ENCODE results near the gene MTFR1L. TPM values are rescaled to one million over a fixed set of nuclear protein-coding genes. Genes with fewer than 3 reads are reported as not detected.
A peak's percentile ranks its signal among the peaks of the same experiment; 100 is the strongest.

MTFR1L gene
- total and polyA plus RNA-seq, 9 of the 15 experiments (the other 6 are each of a cell fraction or from before 2014, with no cell fraction given), result 41.4 to 98.5 (median 53.7) TPM

DNA sequence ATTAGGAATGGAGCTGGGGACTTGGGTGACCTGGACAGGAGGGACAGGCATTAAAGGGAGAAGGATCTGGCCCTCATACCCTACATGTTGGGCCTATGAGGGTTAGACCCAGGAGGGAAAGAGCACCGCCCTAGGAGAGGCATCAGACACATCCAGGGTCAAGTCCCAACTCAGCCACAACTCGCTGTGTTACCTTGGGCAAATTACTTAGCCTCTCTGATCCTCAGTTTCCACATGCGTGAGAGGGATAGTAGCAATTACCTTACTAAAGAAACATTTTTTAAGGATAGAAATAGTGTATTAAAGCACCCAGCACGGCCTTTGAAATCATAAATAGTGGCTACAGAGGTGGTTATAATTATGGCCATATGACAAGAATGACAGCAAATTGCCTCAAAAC, 39.9 kb upstream of the MTFR1L start (continued):
- TF ChIP-seq, protein P1, sequence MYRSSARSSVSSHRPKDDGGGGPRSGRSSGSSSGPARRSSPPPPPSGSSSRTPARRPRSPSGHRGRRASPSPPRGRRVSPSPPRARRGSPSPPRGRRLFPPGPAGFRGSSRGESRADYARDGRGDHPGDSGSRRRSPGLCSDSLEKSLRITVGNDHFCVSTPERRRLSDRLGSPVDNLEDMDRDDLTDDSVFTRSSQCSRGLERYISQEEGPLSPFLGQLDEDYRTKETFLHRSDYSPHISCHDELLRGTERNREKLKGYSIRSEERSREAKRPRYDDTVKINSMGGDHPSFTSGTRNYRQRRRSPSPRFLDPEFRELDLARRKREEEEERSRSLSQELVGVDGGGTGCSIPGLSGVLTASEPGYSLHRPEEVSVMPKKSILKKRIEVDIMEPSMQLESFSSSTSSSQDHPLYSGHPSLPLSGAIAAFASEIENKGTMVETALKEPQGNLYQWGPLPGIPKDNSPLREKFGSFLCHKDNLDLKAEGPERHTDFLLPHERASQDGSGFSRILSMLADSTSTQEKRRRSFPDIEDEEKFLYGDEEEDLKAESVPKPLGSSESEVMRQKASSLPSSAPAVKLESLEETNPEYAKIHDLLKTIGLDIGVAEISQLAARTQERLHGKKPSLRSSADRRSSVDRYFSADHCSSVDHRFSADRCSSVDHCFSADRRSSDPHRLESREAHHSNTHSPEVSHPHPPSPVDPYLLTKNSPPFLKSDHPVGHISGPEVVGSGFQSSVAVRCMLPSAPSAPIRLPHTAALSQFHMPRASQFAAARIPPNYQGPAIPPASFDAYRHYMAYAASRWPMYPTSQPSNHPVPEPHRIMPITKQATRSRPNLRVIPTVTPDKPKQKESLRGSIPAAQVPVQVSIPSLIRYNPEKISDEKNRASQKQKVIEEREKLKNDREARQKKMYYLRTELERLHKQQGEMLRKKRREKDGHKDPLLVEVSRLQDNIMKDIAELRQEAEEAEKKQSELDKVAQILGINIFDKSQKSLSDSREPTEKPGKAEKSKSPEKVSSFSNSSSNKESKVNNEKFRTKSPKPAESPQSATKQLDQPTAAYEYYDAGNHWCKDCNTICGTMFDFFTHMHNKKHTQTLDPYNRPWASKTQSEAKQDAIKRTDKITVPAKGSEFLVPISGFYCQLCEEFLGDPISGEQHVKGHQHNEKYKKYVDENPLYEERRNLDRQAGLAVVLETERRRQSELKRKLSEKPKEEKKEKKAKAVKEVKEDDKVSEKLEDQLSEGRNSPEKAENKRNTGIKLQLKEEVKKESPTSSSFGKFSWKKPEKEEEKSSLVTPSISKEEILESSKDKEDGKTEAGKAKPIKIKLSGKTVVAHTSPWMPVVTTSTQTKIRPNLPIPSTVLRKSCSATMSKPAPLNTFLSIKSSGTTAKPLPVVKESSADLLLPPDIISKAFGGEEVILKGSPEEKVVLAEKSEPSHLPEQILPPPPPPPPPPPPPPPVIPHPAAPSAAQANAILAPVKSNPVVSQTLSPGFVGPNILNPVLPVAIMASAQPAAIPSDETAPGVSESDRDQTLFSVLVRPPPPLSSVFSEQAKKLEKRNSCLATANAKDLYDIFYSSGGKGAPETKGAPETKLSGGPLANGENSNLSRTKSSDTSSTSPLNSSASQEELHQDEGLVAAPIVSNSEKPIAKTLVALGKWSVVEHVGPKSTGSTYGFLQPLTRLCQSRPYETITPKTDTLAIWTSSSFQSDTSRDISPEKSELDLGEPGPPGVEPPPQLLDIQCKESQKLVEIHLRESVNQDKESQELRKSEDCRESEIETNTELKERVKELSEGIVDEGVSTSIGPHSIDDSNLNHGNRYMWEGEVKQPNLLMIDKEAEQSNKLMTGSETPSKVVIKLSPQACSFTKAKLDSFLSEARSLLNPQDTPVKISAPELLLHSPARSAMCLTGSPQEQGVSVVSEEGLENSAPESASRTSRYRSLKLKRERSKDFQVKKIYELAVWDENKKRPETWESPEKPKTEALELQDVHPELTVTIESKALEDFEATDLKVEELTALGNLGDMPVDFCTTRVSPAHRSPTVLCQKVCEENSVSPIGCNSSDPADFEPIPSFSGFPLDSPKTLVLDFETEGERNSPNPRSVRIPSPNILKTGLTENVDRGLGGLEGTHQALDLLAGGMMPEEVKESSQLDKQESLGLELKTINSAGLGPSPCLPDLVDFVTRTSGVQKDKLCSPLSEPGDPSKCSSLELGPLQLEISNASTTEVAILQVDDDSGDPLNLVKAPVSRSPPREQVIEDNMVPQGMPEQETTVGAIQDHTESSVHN (IDR thresholded peaks at IDR 0.05; ENCODE audit: borderline replicate concordance in 1 of 2, low read depth in 1 of 2), result no peak
- TF ChIP-seq, protein P2, sequence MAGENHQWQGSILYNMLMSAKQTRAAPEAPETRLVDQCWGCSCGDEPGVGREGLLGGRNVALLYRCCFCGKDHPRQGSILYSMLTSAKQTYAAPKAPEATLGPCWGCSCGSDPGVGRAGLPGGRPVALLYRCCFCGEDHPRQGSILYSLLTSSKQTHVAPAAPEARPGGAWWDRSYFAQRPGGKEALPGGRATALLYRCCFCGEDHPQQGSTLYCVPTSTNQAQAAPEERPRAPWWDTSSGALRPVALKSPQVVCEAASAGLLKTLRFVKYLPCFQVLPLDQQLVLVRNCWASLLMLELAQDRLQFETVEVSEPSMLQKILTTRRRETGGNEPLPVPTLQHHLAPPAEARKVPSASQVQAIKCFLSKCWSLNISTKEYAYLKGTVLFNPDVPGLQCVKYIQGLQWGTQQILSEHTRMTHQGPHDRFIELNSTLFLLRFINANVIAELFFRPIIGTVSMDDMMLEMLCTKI (IDR thresholded peaks at IDR 0.05; ENCODE audit: partially characterized antibody), result no peak
- TF ChIP-seq HDAC2 (IDR thresholded peaks at IDR 0.05), result peak; percentile 90
- TF ChIP-seq IRF2 (CRISPR knock-in tag; IDR thresholded peaks at IDR 0.05), result no peak
- no peak for TF ChIP-seq ZNF165 (CRISPR knock-in tag; IDR thresholded peaks at IDR 0.05; ENCODE audit: borderline replicate concordance)
- TF ChIP-seq ZFP36 (IDR thresholded peaks at IDR 0.05; ENCODE audit: low read depth, low read length, partially characterized antibody), result peak; percentile 93
- TF ChIP-seq XRCC5 (IDR thresholded peaks at IDR 0.05; ENCODE audit: low read depth, low read length), result no peak
- TF ChIP-seq ZNF316 (IDR thresholded peaks at IDR 0.05), result no peak
- TF ChIP-seq SRSF3 (IDR thresholded peaks at IDR 0.05; ENCODE audit: insufficient read depth, low read length), result no peak
- no peak for TF ChIP-seq ZNF253 (CRISPR knock-in tag; conservative IDR thresholded peaks at IDR 0.05)
- peak in 1 of 2 experiments; percentile 60; a peak in 1 of 4 replicates for TF ChIP-seq RCOR1 (IDR thresholded peaks at IDR 0.05; ENCODE audit: borderline replicate concordance in 1 of 2, low read depth in 2 of 2, low read length in 2 of 2)
- TF ChIP-seq MEF2A (IDR thresholded peaks at IDR 0.05; ENCODE audit: control insufficient read depth, low read depth, low read length), result no peak
- TF ChIP-seq, protein P3, sequence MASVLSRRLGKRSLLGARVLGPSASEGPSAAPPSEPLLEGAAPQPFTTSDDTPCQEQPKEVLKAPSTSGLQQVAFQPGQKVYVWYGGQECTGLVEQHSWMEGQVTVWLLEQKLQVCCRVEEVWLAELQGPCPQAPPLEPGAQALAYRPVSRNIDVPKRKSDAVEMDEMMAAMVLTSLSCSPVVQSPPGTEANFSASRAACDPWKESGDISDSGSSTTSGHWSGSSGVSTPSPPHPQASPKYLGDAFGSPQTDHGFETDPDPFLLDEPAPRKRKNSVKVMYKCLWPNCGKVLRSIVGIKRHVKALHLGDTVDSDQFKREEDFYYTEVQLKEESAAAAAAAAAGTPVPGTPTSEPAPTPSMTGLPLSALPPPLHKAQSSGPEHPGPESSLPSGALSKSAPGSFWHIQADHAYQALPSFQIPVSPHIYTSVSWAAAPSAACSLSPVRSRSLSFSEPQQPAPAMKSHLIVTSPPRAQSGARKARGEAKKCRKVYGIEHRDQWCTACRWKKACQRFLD (CRISPR knock-in tag; IDR thresholded peaks at IDR 0.05), result no peak
- no peak for TF ChIP-seq ZFP1 (CRISPR knock-in tag; IDR thresholded peaks at IDR 0.05)
